ENCODE data around the gene ANTXR1. TPM values are rescaled to one million over a fixed set of nuclear protein-coding genes. Genes with fewer than 3 reads are reported as not detected.

Gene ANTXR1
- total RNA-seq, 4 donors from 2014 or later: 63.0 to 134 (median 113) TPM

- Histone ChIP-seq H3K36me3 (no peaks in the 10 kb centered on the region), H3K4me1 (no peaks in the 10 kb centered on the region), H3K27me3 (no peaks in the 10 kb centered on the region), H3K9me3 (no peaks in the 10 kb centered on the region), H3K27ac (peak overlapping the region; percentile 8 to 54), H3K4me3 (no peak overlapping the region)
- DNase-seq: peak; percentile 46 to 55
- TF ChIP-seq, protein P1, sequence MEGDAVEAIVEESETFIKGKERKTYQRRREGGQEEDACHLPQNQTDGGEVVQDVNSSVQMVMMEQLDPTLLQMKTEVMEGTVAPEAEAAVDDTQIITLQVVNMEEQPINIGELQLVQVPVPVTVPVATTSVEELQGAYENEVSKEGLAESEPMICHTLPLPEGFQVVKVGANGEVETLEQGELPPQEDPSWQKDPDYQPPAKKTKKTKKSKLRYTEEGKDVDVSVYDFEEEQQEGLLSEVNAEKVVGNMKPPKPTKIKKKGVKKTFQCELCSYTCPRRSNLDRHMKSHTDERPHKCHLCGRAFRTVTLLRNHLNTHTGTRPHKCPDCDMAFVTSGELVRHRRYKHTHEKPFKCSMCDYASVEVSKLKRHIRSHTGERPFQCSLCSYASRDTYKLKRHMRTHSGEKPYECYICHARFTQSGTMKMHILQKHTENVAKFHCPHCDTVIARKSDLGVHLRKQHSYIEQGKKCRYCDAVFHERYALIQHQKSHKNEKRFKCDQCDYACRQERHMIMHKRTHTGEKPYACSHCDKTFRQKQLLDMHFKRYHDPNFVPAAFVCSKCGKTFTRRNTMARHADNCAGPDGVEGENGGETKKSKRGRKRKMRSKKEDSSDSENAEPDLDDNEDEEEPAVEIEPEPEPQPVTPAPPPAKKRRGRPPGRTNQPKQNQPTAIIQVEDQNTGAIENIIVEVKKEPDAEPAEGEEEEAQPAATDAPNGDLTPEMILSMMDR (IDR thresholded peaks at IDR 0.05): no peak
- TF ChIP-seq POLR2A (IDR thresholded peaks at IDR 0.05): no peak
- intact Hi-C loops (cut with DNase I; ENCODE audit: low total_unique reads): no loop called here
Observed at GRCh38 chr2:69104261-69104660, 91.3 kb downstream of the ANTXR1 start.

DNA sequence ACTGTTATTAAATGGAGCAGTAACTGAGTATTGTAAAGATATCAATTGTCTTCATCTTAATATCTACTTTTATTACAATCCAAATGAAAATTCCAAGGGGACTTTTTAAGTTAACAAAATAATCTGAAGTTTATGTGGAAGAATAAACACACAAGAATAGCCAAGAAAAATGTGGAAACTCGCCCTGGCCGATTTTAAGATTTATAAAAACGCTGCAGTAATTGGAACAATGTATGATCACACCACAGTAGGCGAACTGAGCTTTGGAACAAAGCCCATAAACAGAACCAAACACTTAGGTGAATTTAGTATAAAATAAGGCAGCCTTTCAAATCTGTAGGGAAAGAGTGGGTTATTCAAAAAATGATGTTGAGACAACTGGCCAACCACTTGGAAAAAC is 96.3 kb downstream of the ANTXR1 start:
- Histone ChIP-seq H3K36me3 (no peaks in the 10 kb centered on the region), H3K4me3 (no peak overlapping the region), H3K9me3 (no peaks in the 10 kb centered on the region), H3K27ac (no peak overlapping the region), H3K4me1 (no peaks in the 10 kb centered on the region), H3K27me3 (no peaks in the 10 kb centered on the region)
- intact Hi-C loops (cut with DNase I; ENCODE audit: low total_unique reads): no loop called here
- no peak for DNase-seq
- no peak for TF ChIP-seq POLR2A (IDR thresholded peaks at IDR 0.05)
- TF ChIP-seq, protein P1 (IDR thresholded peaks at IDR 0.05): no peak

GRCh38 chr2:69111076-69111475 is 98.1 kb downstream of the ANTXR1 start:
- H3K4me1 ChIP-seq: no peaks in the 10 kb centered on the region

GRCh38 chr2:69113627-69114026 is 100.6 kb downstream of the ANTXR1 start:
- Histone ChIP-seq H3K27ac (no peak overlapping the region), H3K27me3 (no peaks in the 10 kb centered on the region), H3K4me1 (no peaks in the 10 kb centered on the region), H3K9me3 (no peaks in the 10 kb centered on the region), H3K4me3 (no peak overlapping the region), H3K36me3 (no peaks in the 10 kb centered on the region)
- TF ChIP-seq POLR2A (IDR thresholded peaks at IDR 0.05): no peak
- TF ChIP-seq, protein P1 (IDR thresholded peaks at IDR 0.05): no peak
- no peak for DNase-seq
- intact Hi-C loops (cut with DNase I; ENCODE audit: low total_unique reads): no loop called here

More at GRCh38 chr2:69111076-69111475, 98.1 kb downstream of the ANTXR1 start:
- no peak overlapping the region for H3K4me3 ChIP-seq
- intact Hi-C loops (cut with DNase I; ENCODE audit: low total_unique reads): no loop called here
- no peaks in the 10 kb centered on the region for H3K9me3 ChIP-seq
- no peaks in the 10 kb centered on the region for H3K36me3 ChIP-seq
- no peaks in the 10 kb centered on the region for H3K27me3 ChIP-seq
- no peak for DNase-seq
- TF ChIP-seq, protein P1 (IDR thresholded peaks at IDR 0.05): no peak
- no peak for TF ChIP-seq POLR2A (IDR thresholded peaks at IDR 0.05)
- H3K27ac ChIP-seq: peak overlapping the region in 1 of 2 donors; percentile 29

GRCh38 chr2:69114534-69114933 is 101.6 kb downstream of the ANTXR1 start:
- Histone ChIP-seq H3K27ac (no peak overlapping the region), H3K9me3 (no peaks in the 10 kb centered on the region), H3K36me3 (no peaks in the 10 kb centered on the region), H3K27me3 (no peaks in the 10 kb centered on the region), H3K4me3 (no peak overlapping the region), H3K4me1 (no peaks in the 10 kb centered on the region)
- TF ChIP-seq, protein P1 (IDR thresholded peaks at IDR 0.05): no peak
- TF ChIP-seq POLR2A (IDR thresholded peaks at IDR 0.05): no peak
- intact Hi-C loops (cut with DNase I; ENCODE audit: low total_unique reads): no loop called here
- no peak for DNase-seq

All from uterus (tissue), 4 donors.